GM10266 (cell line): Measurements from ENCODE around the gene KCNE3.

Source experiments
- DNase-seq: peaks from one replicate; pipeline ENCODE4 v3.0.0; 2012; ENCODE audit errors: extremely low spot score
- CTCF ChIP-seq: IDR thresholded peaks from 2 replicates; pipeline ENCODE4 v1.5.1; 2012; ENCODE audit warnings: mild to moderate bottlenecking, low read depth; ENCODE audit not compliant: control insufficient read depth, insufficient read depth; ENCODE audit errors: missing control alignments

The KCNE3 gene, protein sequence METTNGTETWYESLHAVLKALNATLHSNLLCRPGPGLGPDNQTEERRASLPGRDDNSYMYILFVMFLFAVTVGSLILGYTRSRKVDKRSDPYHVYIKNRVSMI

GRCh38 chr11:74466916-74467885, at the start of gene KCNE3:
Gene KCNE3 (minus strand): TSS chr11:74467549. CDS start chr11:74457563, 9,986 bp downstream.
- no peak for DNase-seq
- no peak for TF ChIP-seq CTCF

- TF ChIP-seq CTCF: no peak
- DNase-seq: no peak
Measured at GRCh38 chr11:74507582-74507981, 40.2 kb upstream of the KCNE3 start.

- DNase-seq: no peak
- no peak for TF ChIP-seq CTCF
Measured at GRCh38 chr11:74506823-74507222, 39.5 kb upstream of the KCNE3 start.

DNA sequence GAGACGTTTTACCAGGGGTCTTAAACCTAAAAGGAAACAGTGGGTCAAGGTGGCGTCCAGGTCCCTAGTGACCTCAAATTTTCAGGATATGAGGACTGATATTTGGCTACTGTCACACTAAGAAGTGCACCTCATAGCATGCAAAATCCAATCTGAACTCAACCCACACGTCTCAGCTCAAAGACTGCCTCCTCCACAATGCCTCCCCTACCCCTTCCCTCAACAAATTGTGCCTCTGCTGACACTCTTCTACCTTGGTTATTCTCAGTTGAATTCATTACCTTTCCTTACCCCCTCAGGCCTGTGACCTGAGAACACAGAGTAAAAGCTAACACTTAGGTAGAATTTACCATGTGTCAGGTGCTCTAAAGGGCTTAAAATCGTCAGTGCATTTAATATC, 38.6 kb upstream of the KCNE3 start:
- DNase-seq: no peak
- no peak for TF ChIP-seq CTCF

GRCh38 chr11:74504100-74504691, 36.8 kb upstream of the KCNE3 start:
- no peak for DNase-seq
- no peak for TF ChIP-seq CTCF

GRCh38 chr11:74494916-74495315, 27.6 kb upstream of the KCNE3 start:
- no peak for TF ChIP-seq CTCF
- DNase-seq: no peak
